MG63 (cell line): Measurements from ENCODE around the gene SH3BP5L. TPM values are rescaled to one million over a fixed set of nuclear protein-coding genes. Genes with fewer than 3 reads are reported as not detected.
A peak's percentile ranks its signal among the peaks of the same experiment; 100 is the strongest.

ENCODE experiments used
- DNase-seq: peaks from one replicate; pipeline ENCODE4 v3.0.0-alpha.2; 2020
- H3K27me3 ChIP-seq: fragments of 250-450 bp; sonication (Bioruptor Pico); 2 replicates; pipeline ENCODE4 v1.5.1; 2020; ENCODE audit warnings: mild to moderate bottlenecking, moderate library complexity
- H3K36me3 ChIP-seq: fragments of 250-450 bp; sonication (Bioruptor Pico); 2 replicates; pipeline ENCODE4 v1.5.1; 2020; ENCODE audit warnings: mild to moderate bottlenecking, moderate library complexity
- H3K4me3 ChIP-seq: fragments of 250-450 bp; sonication (Bioruptor Pico); 2 replicates; pipeline ENCODE4 v1.5.1; 2020; ENCODE audit warnings: mild to moderate bottlenecking, moderate library complexity
- H3K9me3 ChIP-seq: fragments of 250-450 bp; sonication (Bioruptor Pico); 2 replicates; pipeline ENCODE4 v1.5.1; 2020; ENCODE audit warnings: mild to moderate bottlenecking, moderate library complexity
- total RNA-seq: library from RNA; depleted of rRNA; stranded (reverse); fragments of >200 nt; shearing (Covaris generic); gene quantifications from 2 replicates; pipeline ENCODE4 v1.2.3, GENCODE V29; 2014; ENCODE audit warnings: low replicate concordance

SH3BP5L gene
- total RNA-seq, 1 experiment from 2014 or later = 30.0 TPM

- H3K36me3 ChIP-seq = peaks cover 73% of the 10 kb centered on the region
These were observed 4.6 kb downstream of the SH3BP5L start for GRCh38 chr1:248821101-248821500.

GRCh38 chr1:248820041-248820585 lies 5.6 kb downstream of the SH3BP5L start:
- no peak overlapping the region for H3K4me3 ChIP-seq
- no peaks in the 10 kb centered on the region for H3K27me3 ChIP-seq
- no peaks in the 10 kb centered on the region for H3K9me3 ChIP-seq
- peaks cover 83% of the 10 kb centered on the region for H3K36me3 ChIP-seq
- DNase-seq = no peak

More at GRCh38 chr1:248821101-248821500, 4.6 kb downstream of the SH3BP5L start:
- peak; percentile 94 for DNase-seq
- Histone ChIP-seq H3K4me3 (no peak overlapping the region), H3K9me3 (no peaks in the 10 kb centered on the region), H3K27me3 (no peaks in the 10 kb centered on the region)

- H3K27me3 ChIP-seq = no peaks in the 10 kb centered on the region
- no peak for DNase-seq
- no peak overlapping the region for H3K4me3 ChIP-seq
- no peaks in the 10 kb centered on the region for H3K9me3 ChIP-seq
- H3K36me3 ChIP-seq = peaks cover 84% of the 10 kb centered on the region
These were observed 7.0 kb downstream of the SH3BP5L start for GRCh38 chr1:248818505-248819374.

- Histone ChIP-seq H3K27me3 (no peaks in the 10 kb centered on the region), H3K9me3 (no peaks in the 10 kb centered on the region), H3K36me3 (peaks cover 88% of the 10 kb centered on the region), H3K4me3 (no peak overlapping the region)
- no peak for DNase-seq
These were observed 8.7 kb downstream of the SH3BP5L start for GRCh38 chr1:248817065-248817464.

GRCh38 chr1:248816042-248816851 lies 9.5 kb downstream of the SH3BP5L start:
- Histone ChIP-seq H3K27me3 (no peaks in the 10 kb centered on the region), H3K4me3 (no peak overlapping the region), H3K36me3 (peaks cover 92% of the 10 kb centered on the region), H3K9me3 (no peaks in the 10 kb centered on the region)
- DNase-seq = no peak

- no peaks in the 10 kb centered on the region for H3K9me3 ChIP-seq
- peaks cover 90% of the 10 kb centered on the region for H3K36me3 ChIP-seq
- no peaks in the 10 kb centered on the region for H3K27me3 ChIP-seq
- H3K4me3 ChIP-seq = no peak overlapping the region
- DNase-seq = no peak
These were observed 10.2 kb downstream of the SH3BP5L start for GRCh38 chr1:248815407-248816034.

- Histone ChIP-seq H3K9me3 (no peaks in the 10 kb centered on the region), H3K27me3 (no peaks in the 10 kb centered on the region), H3K4me3 (no peak overlapping the region), H3K36me3 (peaks cover 84% of the 10 kb centered on the region)
- no peak for DNase-seq
These were observed 11.4 kb downstream of the SH3BP5L start for GRCh38 chr1:248814351-248814750.

GRCh38 chr1:248813546-248813945 lies 12.2 kb downstream of the SH3BP5L start:
- H3K4me3 ChIP-seq = no peak overlapping the region
- DNase-seq = no peak
- H3K9me3 ChIP-seq = no peaks in the 10 kb centered on the region
- H3K27me3 ChIP-seq = no peaks in the 10 kb centered on the region
- H3K36me3 ChIP-seq = peaks cover 76% of the 10 kb centered on the region

GRCh38 chr1:248812736-248813425 lies 12.8 kb downstream of the SH3BP5L start:
- no peaks in the 10 kb centered on the region for H3K27me3 ChIP-seq
- DNase-seq = no peak
- H3K36me3 ChIP-seq = peaks cover 70% of the 10 kb centered on the region
- no peak overlapping the region for H3K4me3 ChIP-seq
- no peaks in the 10 kb centered on the region for H3K9me3 ChIP-seq

- H3K36me3 ChIP-seq = peaks cover 59% of the 10 kb centered on the region
- no peaks in the 10 kb centered on the region for H3K27me3 ChIP-seq
- no peak overlapping the region for H3K4me3 ChIP-seq
- DNase-seq = no peak
- no peaks in the 10 kb centered on the region for H3K9me3 ChIP-seq
These were observed 13.9 kb downstream of the SH3BP5L start for GRCh38 chr1:248811514-248812490.

- Histone ChIP-seq H3K36me3 (peaks cover 51% of the 10 kb centered on the region), H3K4me3 (no peak overlapping the region), H3K9me3 (no peaks in the 10 kb centered on the region), H3K27me3 (no peaks in the 10 kb centered on the region)
- DNase-seq = peak; percentile 79
These were observed 14.8 kb downstream of the SH3BP5L start for GRCh38 chr1:248810727-248811513.

GRCh38 chr1:248810000-248810726 lies 15.6 kb downstream of the SH3BP5L start:
- peaks cover 43% of the 10 kb centered on the region for H3K36me3 ChIP-seq
- H3K27me3 ChIP-seq = no peaks in the 10 kb centered on the region
- H3K4me3 ChIP-seq = no peak overlapping the region
- H3K9me3 ChIP-seq = no peaks in the 10 kb centered on the region
- no peak for DNase-seq

- peaks cover 30% of the 10 kb centered on the region for H3K36me3 ChIP-seq
- H3K27me3 ChIP-seq = no peaks in the 10 kb centered on the region
- H3K9me3 ChIP-seq = no peaks in the 10 kb centered on the region
- DNase-seq = no peak
- no peak overlapping the region for H3K4me3 ChIP-seq
These were observed 16.8 kb downstream of the SH3BP5L start for GRCh38 chr1:248808876-248809275.
